Ishikawa (cell line): ENCODE data around the gene CDC42EP3.

Source experiments
- CEBPB ChIP-seq: IDR thresholded peaks from 2 replicates; pipeline ENCODE4 v1.6.1; 2012
- CREB1 ChIP-seq: IDR thresholded peaks from 2 replicates; pipeline ENCODE4 v1.6.1; 2012; ENCODE audit warnings: low read depth
- FOXM1 ChIP-seq: IDR thresholded peaks from 2 replicates; pipeline ENCODE4 v1.6.1; 2012; ENCODE audit warnings: low read depth, borderline replicate concordance
- NFIC ChIP-seq: IDR thresholded peaks from 2 replicates; pipeline ENCODE4 v1.6.1; 2012
- RAD21 ChIP-seq: IDR thresholded peaks from 2 replicates; pipeline ENCODE4 v1.6.1; 2012; ENCODE audit warnings: low read depth
- TAF1 ChIP-seq: IDR thresholded peaks from 2 replicates; pipeline ENCODE4 v1.6.1; 2012; ENCODE audit warnings: low read depth, mild to moderate bottlenecking
- TF ChIP-seq, protein P1 (sequence below): IDR thresholded peaks from 2 replicates; pipeline ENCODE4 v1.6.1; 2012
- TF ChIP-seq, protein P2 (sequence below): IDR thresholded peaks from 2 replicates; pipeline ENCODE4 v1.6.1; 2012; ENCODE audit warnings: low read depth, mild to moderate bottlenecking

DNA sequence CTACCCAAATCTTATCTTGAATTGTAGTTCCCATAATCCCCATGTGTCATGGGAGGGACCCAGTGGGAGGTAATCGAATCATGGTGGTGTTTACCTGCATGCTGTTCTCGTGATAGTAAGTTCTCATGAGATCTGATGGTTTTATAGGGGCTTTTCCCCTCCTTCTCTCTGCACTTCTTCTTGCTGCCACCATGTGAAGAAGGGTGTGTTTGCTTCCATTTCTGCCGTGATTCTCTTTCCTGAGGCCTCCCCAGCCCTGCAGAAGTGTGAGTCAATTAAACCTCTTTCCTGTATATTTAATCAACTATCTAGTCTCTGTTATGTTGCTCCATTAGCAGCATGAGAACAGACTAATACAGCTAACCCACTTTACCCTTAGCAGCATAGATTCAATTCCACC lies 37.6 kb downstream of the CDC42EP3 start:
- TF ChIP-seq, protein P1, sequence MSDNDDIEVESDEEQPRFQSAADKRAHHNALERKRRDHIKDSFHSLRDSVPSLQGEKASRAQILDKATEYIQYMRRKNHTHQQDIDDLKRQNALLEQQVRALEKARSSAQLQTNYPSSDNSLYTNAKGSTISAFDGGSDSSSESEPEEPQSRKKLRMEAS = no peak
- no peak for TF ChIP-seq RAD21
- TF ChIP-seq, protein P2, sequence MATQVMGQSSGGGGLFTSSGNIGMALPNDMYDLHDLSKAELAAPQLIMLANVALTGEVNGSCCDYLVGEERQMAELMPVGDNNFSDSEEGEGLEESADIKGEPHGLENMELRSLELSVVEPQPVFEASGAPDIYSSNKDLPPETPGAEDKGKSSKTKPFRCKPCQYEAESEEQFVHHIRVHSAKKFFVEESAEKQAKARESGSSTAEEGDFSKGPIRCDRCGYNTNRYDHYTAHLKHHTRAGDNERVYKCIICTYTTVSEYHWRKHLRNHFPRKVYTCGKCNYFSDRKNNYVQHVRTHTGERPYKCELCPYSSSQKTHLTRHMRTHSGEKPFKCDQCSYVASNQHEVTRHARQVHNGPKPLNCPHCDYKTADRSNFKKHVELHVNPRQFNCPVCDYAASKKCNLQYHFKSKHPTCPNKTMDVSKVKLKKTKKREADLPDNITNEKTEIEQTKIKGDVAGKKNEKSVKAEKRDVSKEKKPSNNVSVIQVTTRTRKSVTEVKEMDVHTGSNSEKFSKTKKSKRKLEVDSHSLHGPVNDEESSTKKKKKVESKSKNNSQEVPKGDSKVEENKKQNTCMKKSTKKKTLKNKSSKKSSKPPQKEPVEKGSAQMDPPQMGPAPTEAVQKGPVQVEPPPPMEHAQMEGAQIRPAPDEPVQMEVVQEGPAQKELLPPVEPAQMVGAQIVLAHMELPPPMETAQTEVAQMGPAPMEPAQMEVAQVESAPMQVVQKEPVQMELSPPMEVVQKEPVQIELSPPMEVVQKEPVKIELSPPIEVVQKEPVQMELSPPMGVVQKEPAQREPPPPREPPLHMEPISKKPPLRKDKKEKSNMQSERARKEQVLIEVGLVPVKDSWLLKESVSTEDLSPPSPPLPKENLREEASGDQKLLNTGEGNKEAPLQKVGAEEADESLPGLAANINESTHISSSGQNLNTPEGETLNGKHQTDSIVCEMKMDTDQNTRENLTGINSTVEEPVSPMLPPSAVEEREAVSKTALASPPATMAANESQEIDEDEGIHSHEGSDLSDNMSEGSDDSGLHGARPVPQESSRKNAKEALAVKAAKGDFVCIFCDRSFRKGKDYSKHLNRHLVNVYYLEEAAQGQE = no peak
- no peak for TF ChIP-seq FOXM1
- TF ChIP-seq CREB1 = no peak
- no peak for TF ChIP-seq NFIC
- TF ChIP-seq TAF1 = no peak
- no peak for TF ChIP-seq CEBPB
